ENCODE measurements around the gene NAV2.
"Not testable (repeated sequence)": the region's sequence is repeated elsewhere in the genome, so short reads cannot be mapped to it uniquely, and the experiment has no call there.

- not testable (repeated sequence) for TF ChIP-seq CTCF, MAX (IDR thresholded peaks at IDR 0.05; ENCODE audit: low read depth, low read length)
Observed at GRCh38 chr11:20083877-20084276, 371.2 kb downstream of the NAV2 start.

All from NB4 (cell line).